ENCODE data around the gene PTPA. TPM values are rescaled to one million over a fixed set of nuclear protein-coding genes. Genes with fewer than 3 reads are reported as not detected.
A peak's percentile ranks its signal among the peaks of the same experiment; 100 is the strongest.

PTPA gene
- polyA plus RNA-seq, 3 donors, result 11.7 to 38.5 (median 12.4) TPM

GRCh38 chr9:129078691-129079503 is 32.3 kb upstream of the PTPA start:
- TF ChIP-seq, protein P1, sequence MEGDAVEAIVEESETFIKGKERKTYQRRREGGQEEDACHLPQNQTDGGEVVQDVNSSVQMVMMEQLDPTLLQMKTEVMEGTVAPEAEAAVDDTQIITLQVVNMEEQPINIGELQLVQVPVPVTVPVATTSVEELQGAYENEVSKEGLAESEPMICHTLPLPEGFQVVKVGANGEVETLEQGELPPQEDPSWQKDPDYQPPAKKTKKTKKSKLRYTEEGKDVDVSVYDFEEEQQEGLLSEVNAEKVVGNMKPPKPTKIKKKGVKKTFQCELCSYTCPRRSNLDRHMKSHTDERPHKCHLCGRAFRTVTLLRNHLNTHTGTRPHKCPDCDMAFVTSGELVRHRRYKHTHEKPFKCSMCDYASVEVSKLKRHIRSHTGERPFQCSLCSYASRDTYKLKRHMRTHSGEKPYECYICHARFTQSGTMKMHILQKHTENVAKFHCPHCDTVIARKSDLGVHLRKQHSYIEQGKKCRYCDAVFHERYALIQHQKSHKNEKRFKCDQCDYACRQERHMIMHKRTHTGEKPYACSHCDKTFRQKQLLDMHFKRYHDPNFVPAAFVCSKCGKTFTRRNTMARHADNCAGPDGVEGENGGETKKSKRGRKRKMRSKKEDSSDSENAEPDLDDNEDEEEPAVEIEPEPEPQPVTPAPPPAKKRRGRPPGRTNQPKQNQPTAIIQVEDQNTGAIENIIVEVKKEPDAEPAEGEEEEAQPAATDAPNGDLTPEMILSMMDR (IDR thresholded peaks at IDR 0.05), result no peak
- no peak overlapping the region for H3K4me3 ChIP-seq (replicated peaks in 1 of 3; ENCODE audit: low read depth in 2 of 3, low read length in 3 of 3)
- intact Hi-C loops (cut with micrococcal nuclease), result loop anchor here in 1 of 2 donors (5.0 kb wide), 1 partner anchor 42 kb away; the partner anchor contains the start of gene MIGA2
- Mint-ChIP-seq H3K4me1 (peaks cover 21% of the 10 kb centered on the region), H3K27ac (peak overlapping the region in 3 of 7 donors; percentile 46 to 64 (median 50)), H3K27me3 (ENCODE audit: low read depth in 3 of 3) (peaks cover 0 to 5% (median 4%) of the 10 kb centered on the region in 3 donors), H3K9me3 (no peaks in the 10 kb centered on the region), H3K36me3 (peaks cover 0 to 4% of the 10 kb centered on the region in 2 donors), H3K4me3 (no peak overlapping the region)
- no peak overlapping the region for H2AFZ ChIP-seq (ENCODE audit: insufficient read depth, low read depth, low read length, poor library complexity, severe bottlenecking)
- no peak overlapping the region for H3K4me2 ChIP-seq (replicated peaks; ENCODE audit: extremely low read depth, low read length, poor library complexity, severe bottlenecking)
- H3K36me3 ChIP-seq (replicated peaks in 1 of 2; ENCODE audit: control insufficient read depth in 1 of 2, insufficient read depth in 2 of 2, low read length in 2 of 2), result peaks cover 0 to 3% of the 10 kb centered on the region in 2 donors
- no peak overlapping the region for H3K9ac ChIP-seq (ENCODE audit: insufficient read depth, low read length, poor library complexity, severe bottlenecking)
- H3K79me2 ChIP-seq (ENCODE audit: insufficient read depth, low read length), result peaks cover 25% of the 10 kb centered on the region
- no peaks in the 10 kb centered on the region for H3K27me3 ChIP-seq (ENCODE audit: control insufficient read depth in 2 of 2, insufficient read depth in 2 of 2, low read length in 2 of 2)
- DNase-seq, result no peak
- H3K27ac ChIP-seq (ENCODE audit: low read depth in 1 of 2, low read length in 2 of 2), result no peak overlapping the region
- peaks cover 18 to 22% of the 10 kb centered on the region in 2 donors for H3K4me1 ChIP-seq (ENCODE audit: control insufficient read depth in 1 of 2, insufficient read depth in 2 of 2, low read length in 2 of 2)
- H3K9me3 ChIP-seq (replicated peaks in 1 of 2; ENCODE audit: control insufficient read depth in 1 of 2, insufficient read depth in 1 of 2, low read length in 2 of 2), result no peaks in the 10 kb centered on the region
- WGBS (ENCODE audit: insufficient coverage), result 91% methylated on average over 18 of the region's 18 CpGs
- H4K20me1 ChIP-seq (ENCODE audit: insufficient read depth, low read length), result peaks cover 11% of the 10 kb centered on the region

GRCh38 chr9:129079829-129080228 is 31.4 kb upstream of the PTPA start:
- intact Hi-C loops (cut with micrococcal nuclease), result loop anchor here (2.0 to 5.0 kb wide), 3 partner anchors 31 to 43 kb away; partner anchors contain the start of genes MIGA2 (in 2 of the 2), CRAT (in 1 of the 2) and PTPA (in 1 of the 2)
- H2AFZ ChIP-seq (ENCODE audit: insufficient read depth, low read depth, low read length, poor library complexity, severe bottlenecking), result peak overlapping the region; percentile 78

More at GRCh38 chr9:129079829-129080228, 31.4 kb upstream of the PTPA start:
- Histone ChIP-seq H3K27me3 (ENCODE audit: control insufficient read depth in 2 of 2, insufficient read depth in 2 of 2, low read length in 2 of 2) (no peaks in the 10 kb centered on the region), H3K4me1 (ENCODE audit: control insufficient read depth in 1 of 2, insufficient read depth in 2 of 2, low read length in 2 of 2) (peaks cover 18 to 22% of the 10 kb centered on the region in 2 donors), H3K4me3 (replicated peaks in 1 of 3; ENCODE audit: low read depth in 2 of 3, low read length in 3 of 3) (peak overlapping the region in 1 of 3 experiments; percentile 93), H3K36me3 (replicated peaks in 1 of 2; ENCODE audit: control insufficient read depth in 1 of 2, insufficient read depth in 2 of 2, low read length in 2 of 2) (peaks cover under 1 to 10% of the 10 kb centered on the region in 2 donors), H3K9me3 (replicated peaks in 1 of 2; ENCODE audit: control insufficient read depth in 1 of 2, insufficient read depth in 1 of 2, low read length in 2 of 2) (no peaks in the 10 kb centered on the region), H3K79me2 (ENCODE audit: insufficient read depth, low read length) (peaks cover 27% of the 10 kb centered on the region), H3K9ac (ENCODE audit: insufficient read depth, low read length, poor library complexity, severe bottlenecking) (no peak overlapping the region), H3K4me2 (replicated peaks; ENCODE audit: extremely low read depth, low read length, poor library complexity, severe bottlenecking) (peak overlapping the region; percentile 100), H3K27ac (ENCODE audit: low read depth in 1 of 2, low read length in 2 of 2) (no peak overlapping the region), H4K20me1 (ENCODE audit: insufficient read depth, low read length) (peaks cover 11% of the 10 kb centered on the region)
- Mint-ChIP-seq H3K36me3 (peaks cover 2 to 7% of the 10 kb centered on the region in 2 donors), H3K27ac (peak overlapping the region in 1 of 7 donors; percentile 6), H3K9me3 (no peaks in the 10 kb centered on the region), H3K4me3 (peak overlapping the region; percentile 85 to 88), H3K4me1 (peaks cover 20% of the 10 kb centered on the region), H3K27me3 (ENCODE audit: low read depth in 3 of 3) (peaks cover 0 to 5% (median 2%) of the 10 kb centered on the region in 3 donors)
- DNase-seq, result no peak
- TF ChIP-seq, protein P1 (IDR thresholded peaks at IDR 0.05), result no peak
- 93% methylated on average over 11 of the region's 13 CpGs for WGBS (ENCODE audit: insufficient coverage)

Data from CD14-positive monocyte (primary cell).